Common myeloid progenitor, CD34-positive (primary cell): Measurements from ENCODE around the gene TK2.
A peak's percentile ranks its signal among the peaks of the same experiment; 100 is the strongest.

Experiments used
- CTCF ChIA-PET: fragments of 350-600 bp; sonication (Branson Sonifier 250); formaldehyde crosslinking; loops from one replicate; lab custom pipeline; 2021; ENCODE audit warnings: antibody characterized with exemption; lab: Charles Lee
- POLR2A ChIA-PET: fragments of 350-600 bp; sonication (Branson Sonifier 250); formaldehyde crosslinking; loops from one replicate; lab custom pipeline; 2021; ENCODE audit warnings: antibody characterized with exemption; lab: Charles Lee
- DNase-seq, 3 donors: peaks; one replicate each; pipeline versions ENCODE4 v3.0.0 to v3.0.0-alpha.2; 2013
- H3K27ac ChIP-seq, 2 experiments: 1 replicate in 1 of 2; 2 replicates in 1 of 2; pipeline ENCODE4 v1.7.0; 2013; ENCODE audit warnings: inconsistent platforms in 2 of 2, low read length in 2 of 2, mild to moderate bottlenecking in 2 of 2, low read depth in 1 of 2, moderate library complexity in 1 of 2; ENCODE audit not compliant: severe bottlenecking in 2 of 2, insufficient read depth in 1 of 2, poor library complexity in 1 of 2
- H3K27me3 ChIP-seq, 5 experiments: replicated peaks in 2 of 5; 1 replicate in 3 of 5; 2 replicates in 2 of 5; pipeline versions ENCODE4 v1.6.1 to v1.7.0; 2013; ENCODE audit warnings: low read length in 4 of 5, mild to moderate bottlenecking in 2 of 5, moderate library complexity in 2 of 5, inconsistent platforms in 1 of 5; ENCODE audit not compliant: insufficient read depth in 5 of 5, control insufficient read depth in 4 of 5
- H3K36me3 ChIP-seq, 4 experiments: 1 replicate in 2 of 4; 2 replicates in 2 of 4; pipeline versions ENCODE4 v1.6.1 to v1.7.0; 2013; ENCODE audit warnings: low read length in 3 of 4, control low read depth in 1 of 4, mild to moderate bottlenecking in 1 of 4; ENCODE audit not compliant: control insufficient read depth in 4 of 4, insufficient read depth in 4 of 4
- H3K4me1 ChIP-seq, 4 experiments: 1 replicate in 3 of 4; 2 replicates in 1 of 4; pipeline versions ENCODE4 v1.6.1 to v1.7.1; 2013; ENCODE audit warnings: low read length in 3 of 4, mild to moderate bottlenecking in 3 of 4, control low read depth in 1 of 4, inconsistent platforms in 1 of 4, moderate library complexity in 1 of 4; ENCODE audit not compliant: control insufficient read depth in 4 of 4, insufficient read depth in 4 of 4; ENCODE audit errors: control extremely low read depth in 1 of 4
- H3K4me3 ChIP-seq, 7 experiments: 1 replicate in 4 of 7; 2 replicates in 3 of 7; pipeline versions ENCODE4 v1.5.1 to v1.7.0; 2013; ENCODE audit warnings: mild to moderate bottlenecking in 7 of 7, low read length in 6 of 7, moderate library complexity in 6 of 7, inconsistent platforms in 2 of 7, low read depth in 2 of 7, control low read depth in 1 of 7; ENCODE audit not compliant: insufficient read depth in 4 of 7, control insufficient read depth in 1 of 7; ENCODE audit errors: extremely low read depth in 1 of 7
- H3K9me3 ChIP-seq, 5 experiments: 1 replicate in 4 of 5; 2 replicates in 1 of 5; pipeline versions ENCODE4 v1.6.1 to v1.7.1; 2013; ENCODE audit warnings: low read length in 4 of 5, mild to moderate bottlenecking in 2 of 5, inconsistent platforms in 1 of 5, low read depth in 1 of 5, moderate library complexity in 1 of 5; ENCODE audit not compliant: control insufficient read depth in 4 of 5, insufficient read depth in 2 of 5; ENCODE audit errors: control extremely low read depth in 1 of 5
- WGBS: methylation state at CpG from one replicate; pipeline ENCODE4 v1.1.5; 2013; ENCODE audit not compliant: insufficient coverage; 5-methylcytosine and 5-hydroxymethylcytosine counted together

The TK2 gene

DNA sequence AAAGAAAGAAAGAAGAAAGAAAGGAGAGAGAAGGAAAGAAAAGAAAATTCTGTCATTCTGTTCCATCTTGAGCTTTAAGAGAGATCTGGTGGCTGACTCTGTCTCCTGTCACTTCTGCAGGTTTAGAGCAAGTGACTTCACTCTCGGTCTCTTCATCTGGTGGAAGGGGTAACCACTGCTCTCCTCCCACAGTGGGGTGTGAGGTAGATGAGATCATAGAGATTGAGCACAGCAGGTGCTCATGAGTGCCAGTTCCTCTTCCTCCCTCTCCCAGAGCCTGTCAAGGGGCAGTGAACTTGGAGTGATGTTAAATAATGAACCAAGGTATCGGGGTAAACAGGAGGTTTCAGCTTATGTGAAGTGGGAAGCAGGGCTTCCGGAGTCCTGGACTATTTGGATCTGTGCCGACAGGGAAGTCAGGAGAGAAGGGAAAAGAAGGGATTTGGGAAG, 75.1 kb downstream of the TK2 start:
- Histone ChIP-seq H3K27me3 (no peaks in the 10 kb centered on the region), H3K36me3 (no peaks in the 10 kb centered on the region), H3K4me1 (peaks cover 0 to 17% (median 4%) of the 10 kb centered on the region in 4 experiments), H3K4me3 (no peak overlapping the region), H3K9me3 (no peaks in the 10 kb centered on the region), H3K27ac (no peak overlapping the region)
- ChIA-PET POLR2A (no interaction called here), CTCF (interaction anchor here (0.5 to 14.1 kb wide), 9 partner anchors 9 to 128 kb away, joined by 3 to 92 read pairs (median 4); no protein-coding TSS in a partner anchor)
- peak; percentile 65 to 91 (median 88) for DNase-seq
- WGBS = 0% methylated on average over 3 of the region's 4 CpGs

DNA sequence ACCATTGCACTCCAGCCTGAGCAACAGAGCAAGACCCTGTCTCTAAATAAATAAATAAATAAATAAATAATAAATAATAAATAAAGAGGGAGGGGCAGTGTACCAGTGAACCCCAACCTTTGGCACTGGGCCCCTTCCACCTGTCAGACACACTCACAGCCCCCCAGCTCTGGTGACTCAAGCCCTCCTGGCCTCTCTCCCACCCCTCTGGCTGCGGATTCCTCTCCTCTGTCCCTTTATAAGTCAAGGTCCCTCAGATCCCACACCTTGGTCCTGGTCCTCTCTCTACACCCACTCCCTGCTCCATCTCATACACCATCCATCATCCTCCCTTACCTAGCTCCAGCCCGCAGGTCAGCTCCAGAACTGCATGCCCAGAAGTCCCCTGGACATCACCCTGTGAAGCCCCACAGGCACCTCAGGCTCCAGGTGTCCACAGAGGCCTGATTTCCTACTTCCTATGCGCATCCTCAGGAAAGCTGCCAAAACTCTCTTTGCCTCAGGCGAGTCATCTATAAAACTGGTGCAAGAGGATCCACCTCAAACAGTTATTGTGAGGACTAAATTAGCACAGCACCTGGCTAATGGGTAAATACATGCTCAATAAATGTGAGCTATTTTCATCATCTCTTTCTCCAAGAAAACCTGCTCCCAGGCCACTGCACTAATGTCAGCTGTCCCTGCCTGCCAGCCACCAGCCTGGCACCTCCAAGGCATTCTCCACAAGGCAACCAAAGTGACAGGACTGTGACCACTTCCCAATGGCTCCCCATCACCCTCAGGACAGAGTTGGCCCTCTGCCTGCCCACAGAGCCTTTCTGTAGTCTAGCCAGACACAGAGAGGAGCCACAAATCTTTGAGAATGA, 76.0 kb downstream of the TK2 start:
- POLR2A ChIA-PET = no interaction called here
- H3K27me3 ChIP-seq = peaks cover 0 to under 1% (median 0%) of the 10 kb centered on the region in 5 experiments
- no peak for DNase-seq
- CTCF ChIA-PET = interaction anchor here (0.9 to 14.1 kb wide), 9 partner anchors 9 to 129 kb away, joined by 3 to 92 read pairs (median 4); no protein-coding TSS in a partner anchor
- H3K4me1 ChIP-seq = peaks cover 0 to 14% (median 2%) of the 10 kb centered on the region in 4 experiments
- no peaks in the 10 kb centered on the region for H3K9me3 ChIP-seq
- H3K27ac ChIP-seq = no peak overlapping the region
- H3K36me3 ChIP-seq = no peaks in the 10 kb centered on the region
- 94% methylated on average over 4 of the region's 4 CpGs for WGBS
- no peak overlapping the region for H3K4me3 ChIP-seq

DNA sequence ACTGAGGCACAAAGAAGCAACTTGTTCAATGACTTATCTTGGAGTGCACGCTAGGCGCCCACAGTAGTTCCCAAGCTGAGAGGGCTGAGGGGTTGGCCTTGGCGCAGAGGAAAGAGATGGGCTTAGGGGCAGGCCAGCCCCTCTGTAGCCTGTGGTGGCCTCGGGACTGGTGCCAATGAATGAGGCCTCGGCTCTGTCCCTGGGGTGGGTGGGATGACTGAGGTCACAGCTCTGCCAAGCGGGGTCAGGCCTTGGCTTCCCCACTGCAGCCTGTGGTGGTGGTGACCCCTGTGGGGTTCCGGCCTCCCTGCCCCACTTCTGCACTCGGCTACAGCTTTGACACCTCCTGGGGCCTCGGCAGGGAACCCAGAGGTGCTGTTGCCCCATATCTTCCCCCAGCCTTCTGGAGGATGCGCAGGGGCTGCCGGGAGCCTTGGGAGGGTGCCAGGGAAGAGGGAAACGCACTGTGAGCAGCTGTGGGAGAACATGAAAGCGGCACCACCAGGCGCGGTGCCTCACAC, 76.8 kb downstream of the TK2 start:
- CTCF ChIA-PET = interaction anchor here (1.0 to 14.1 kb wide), 4 partner anchors 29 to 73 kb away, joined by 3 to 92 read pairs (median 3); no protein-coding TSS in a partner anchor
- 92% methylated on average over 8 of the region's 15 CpGs for WGBS
- POLR2A ChIA-PET = no interaction called here

DNA sequence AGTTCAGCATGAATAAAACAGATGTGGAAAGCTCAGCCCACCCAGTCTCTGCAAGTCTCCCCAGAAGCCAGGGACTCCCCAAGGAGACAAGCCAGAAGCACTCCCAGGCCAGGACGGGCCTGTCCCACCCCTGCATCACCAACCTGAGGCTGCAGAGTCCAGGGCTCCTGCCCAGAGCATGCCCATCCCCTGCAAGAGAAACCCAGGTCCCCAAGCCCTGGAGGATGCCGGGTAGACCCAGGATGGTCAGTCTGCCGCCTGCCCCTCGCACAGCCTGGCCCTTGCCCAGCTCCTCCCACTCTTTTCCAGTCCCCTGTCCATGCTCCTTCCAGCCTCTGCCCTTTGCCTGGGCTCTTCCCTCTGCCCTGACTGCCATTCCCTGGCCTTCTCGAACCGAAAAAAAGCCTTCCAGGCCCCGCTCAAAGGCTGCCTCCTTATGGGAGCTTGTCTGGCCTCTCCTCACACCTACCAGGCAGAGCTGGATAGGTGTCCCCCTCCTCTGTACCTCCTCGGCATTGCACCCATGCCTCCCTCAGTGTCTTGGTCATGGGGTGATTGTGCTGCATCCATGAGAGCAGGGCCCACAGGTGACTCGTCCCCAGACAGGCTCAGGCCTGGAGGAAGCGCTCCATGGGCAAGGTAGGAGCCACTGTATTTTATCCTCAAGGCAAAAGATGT, 78.1 kb downstream of the TK2 start:
- no peak for DNase-seq
- Histone ChIP-seq H3K27ac (no peak overlapping the region), H3K27me3 (peaks cover 0 to 2% (median 0%) of the 10 kb centered on the region in 5 experiments), H3K4me1 (peaks cover 0 to 10% (median 0%) of the 10 kb centered on the region in 4 experiments), H3K4me3 (no peak overlapping the region), H3K9me3 (no peaks in the 10 kb centered on the region), H3K36me3 (no peaks in the 10 kb centered on the region)
- ChIA-PET CTCF (no interaction called here), POLR2A (no interaction called here)
- 99% methylated on average over 9 of the region's 10 CpGs for WGBS

More for the DNA sequence above, 76.8 kb downstream of the TK2 start:
- peaks cover 0 to 2% (median 0%) of the 10 kb centered on the region in 5 experiments for H3K27me3 ChIP-seq
- H3K9me3 ChIP-seq = no peaks in the 10 kb centered on the region
- H3K4me3 ChIP-seq = no peak overlapping the region
- no peaks in the 10 kb centered on the region for H3K36me3 ChIP-seq
- H3K27ac ChIP-seq = no peak overlapping the region
- no peak for DNase-seq
- H3K4me1 ChIP-seq = peaks cover 0 to 10% (median 0%) of the 10 kb centered on the region in 4 experiments

DNA sequence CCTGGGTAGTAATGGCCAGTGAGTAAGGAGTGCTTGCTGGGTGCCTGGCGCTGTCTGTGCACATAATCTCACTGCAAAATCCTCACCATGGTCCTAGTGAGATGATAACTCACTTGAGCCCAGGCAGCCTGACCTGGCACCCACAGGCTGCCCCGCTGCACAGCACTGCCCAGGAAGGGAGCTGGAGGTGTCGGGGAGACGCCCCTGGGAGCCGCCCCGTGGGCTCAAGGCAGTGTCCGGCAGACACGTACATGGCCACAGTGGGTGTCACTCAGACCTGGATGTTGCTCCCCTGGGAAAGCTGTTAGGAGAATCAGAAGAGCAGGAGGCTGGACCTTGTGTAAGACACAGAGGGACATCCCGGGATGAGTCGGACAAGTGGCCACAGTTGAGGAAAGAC, 78.7 kb downstream of the TK2 start:
- ChIA-PET CTCF (no interaction called here), POLR2A (no interaction called here)
- Histone ChIP-seq H3K9me3 (no peaks in the 10 kb centered on the region), H3K36me3 (no peaks in the 10 kb centered on the region), H3K27ac (no peak overlapping the region), H3K27me3 (peaks cover 0 to 2% (median 0%) of the 10 kb centered on the region in 5 experiments), H3K4me3 (no peak overlapping the region), H3K4me1 (peaks cover 0 to 10% (median 0%) of the 10 kb centered on the region in 4 experiments)
- 97% methylated on average over 9 of the region's 10 CpGs for WGBS
- DNase-seq = no peak

DNA sequence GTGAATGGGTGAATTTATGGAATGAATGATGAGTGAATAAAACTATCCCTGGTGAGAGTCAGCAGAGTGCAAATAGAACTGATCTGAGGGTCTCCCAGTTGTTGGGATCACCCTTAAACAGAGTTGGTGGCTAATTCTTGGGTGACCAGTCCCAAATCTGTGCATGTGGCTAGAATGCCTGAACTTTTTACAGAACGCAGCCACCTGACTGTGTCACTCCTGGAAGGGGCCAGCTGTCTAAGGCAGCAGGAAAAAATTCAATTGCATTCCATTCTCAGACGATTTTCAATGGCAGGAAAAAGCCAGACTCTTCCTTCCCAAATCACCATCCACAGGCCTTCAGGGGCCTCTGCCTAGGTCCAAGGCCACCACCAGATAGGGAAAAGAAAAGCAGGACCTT, 79.4 kb downstream of the TK2 start:
- Histone ChIP-seq H3K4me3 (no peak overlapping the region), H3K36me3 (no peaks in the 10 kb centered on the region), H3K9me3 (peaks cover 0 to under 1% (median 0%) of the 10 kb centered on the region in 5 experiments), H3K27ac (no peak overlapping the region), H3K27me3 (peaks cover 0 to 2% (median 0%) of the 10 kb centered on the region in 5 experiments), H3K4me1 (peaks cover 0 to 10% (median 0%) of the 10 kb centered on the region in 4 experiments)
- ChIA-PET CTCF (no interaction called here), POLR2A (no interaction called here)
- DNase-seq = no peak
- 100% methylated on average over 1 of the region's 2 CpGs for WGBS
